NCI-H1105 treated with DMSO at 0.1 percent for 48 hours (cell line): ENCODE data around the gene LTF.

Source experiments
- DNase-seq: peaks from one replicate; lab custom pipeline; 2025; lab: John Stamatoyannopoulos, UW

Gene LTF

GRCh38 chr3:46490338-46491084 is 25.8 kb upstream of the LTF start:
- DNase-seq, result no peak

- no peak for DNase-seq
These were observed 25.2 kb upstream of the LTF start for GRCh38 chr3:46489875-46490274.

DNA sequence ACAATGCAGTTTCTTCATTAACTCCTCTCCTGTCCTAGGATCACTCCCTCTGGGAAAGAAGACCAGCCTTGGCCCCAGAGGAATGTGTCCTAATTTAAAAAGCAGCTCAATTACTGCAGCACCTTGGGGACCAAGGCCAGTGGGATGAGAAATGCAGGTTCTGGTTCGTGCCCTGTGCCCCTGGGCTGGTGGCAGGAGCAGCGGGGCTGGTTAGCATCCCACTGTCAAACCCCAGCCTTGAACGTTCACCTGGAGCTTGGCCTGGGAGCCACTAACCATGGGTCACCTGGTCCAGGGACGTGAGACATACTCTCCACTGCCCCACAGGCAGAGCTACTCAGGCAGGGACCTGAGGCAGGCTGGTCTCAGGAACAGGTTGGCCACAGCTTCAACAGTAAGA is 24.7 kb upstream of the LTF start:
- no peak for DNase-seq

GRCh38 chr3:46488735-46489361 is 24.1 kb upstream of the LTF start:
- DNase-seq, result no peak

DNA sequence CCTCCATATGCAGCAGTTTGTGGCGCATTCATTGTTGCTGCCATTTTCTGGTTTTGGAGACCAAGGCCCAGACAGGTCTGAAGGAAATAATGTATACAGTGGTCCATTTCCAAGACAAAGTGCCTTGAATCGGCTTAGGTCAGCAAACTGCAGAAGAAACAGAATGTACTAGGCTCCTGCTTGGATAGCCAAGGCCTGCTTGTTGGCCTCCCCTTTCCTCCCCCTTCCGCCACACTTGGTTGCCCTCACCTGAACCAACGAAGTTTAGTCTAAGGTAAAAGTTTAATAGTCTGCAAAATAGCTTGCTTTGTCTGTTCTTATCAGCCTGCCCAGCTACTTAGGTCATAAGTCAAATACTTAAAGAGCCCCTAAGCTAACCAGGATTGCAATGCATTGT is 21.1 kb upstream of the LTF start:
- no peak for DNase-seq

DNA sequence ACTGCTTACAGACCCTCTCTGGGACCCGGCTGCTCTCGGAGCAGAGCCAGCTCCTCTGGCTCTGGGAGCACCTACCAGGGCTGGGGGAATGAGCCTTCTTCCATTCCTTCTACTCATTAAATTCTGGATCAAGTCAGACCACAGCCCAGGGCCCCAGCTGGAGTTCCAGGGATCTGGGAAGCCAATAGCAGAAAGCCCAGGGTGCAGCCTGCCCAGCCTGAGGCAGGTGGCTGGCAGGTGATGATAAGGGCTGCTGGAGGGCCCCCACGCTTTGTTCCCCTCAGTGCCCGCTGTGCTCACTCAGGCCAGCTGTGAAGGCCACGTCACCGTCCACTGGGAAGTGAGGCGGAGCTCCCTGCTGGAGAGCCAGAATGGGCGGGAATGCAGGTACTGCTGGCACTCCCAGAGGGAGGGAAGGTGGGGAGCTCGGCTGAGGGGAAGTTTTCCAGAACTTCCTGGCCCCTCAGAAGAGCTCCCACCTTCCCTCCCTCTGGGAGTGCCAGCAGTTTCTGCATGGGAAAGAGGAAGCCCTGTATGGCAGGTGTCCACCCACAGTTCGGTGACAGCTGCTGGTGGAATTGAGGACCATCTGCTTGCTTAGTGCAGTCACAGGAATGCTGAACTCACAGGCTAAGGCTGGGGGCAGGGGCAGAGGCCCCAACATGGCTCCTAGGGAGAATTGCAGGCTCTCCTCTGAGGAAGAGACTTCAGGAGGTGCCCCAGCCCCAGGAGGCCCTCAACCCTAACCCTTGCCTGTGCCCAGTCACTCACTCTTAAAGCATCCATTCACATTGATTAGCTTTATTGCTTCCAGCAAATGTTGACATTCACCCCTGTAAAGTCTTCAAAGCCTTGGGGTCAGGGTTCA is 20.4 kb upstream of the LTF start:
- no peak for DNase-seq

DNA sequence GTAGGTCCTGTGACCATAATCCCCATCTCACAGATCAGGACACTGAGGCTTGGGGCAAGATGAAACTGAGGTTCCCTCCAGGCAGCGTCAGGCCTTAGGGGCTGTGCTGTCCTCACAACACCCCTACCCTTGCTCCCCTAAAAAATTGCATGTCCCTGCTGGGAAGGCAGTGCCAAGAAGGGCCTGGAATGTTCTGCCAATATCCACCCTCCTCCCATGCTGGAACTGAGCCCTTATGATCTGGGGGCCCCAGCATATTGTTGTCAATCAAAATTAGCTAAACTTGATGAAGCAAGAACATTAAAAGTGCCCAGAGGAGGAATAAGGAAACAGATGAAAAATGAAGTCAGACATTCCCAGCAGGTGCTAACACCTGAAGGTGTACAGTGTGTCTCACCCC is 19.7 kb upstream of the LTF start:
- no peak for DNase-seq

- no peak for DNase-seq
These were observed 19.1 kb upstream of the LTF start for GRCh38 chr3:46483825-46484224.

- DNase-seq, result no peak
These were observed 18.1 kb upstream of the LTF start for GRCh38 chr3:46482632-46483350.

DNA sequence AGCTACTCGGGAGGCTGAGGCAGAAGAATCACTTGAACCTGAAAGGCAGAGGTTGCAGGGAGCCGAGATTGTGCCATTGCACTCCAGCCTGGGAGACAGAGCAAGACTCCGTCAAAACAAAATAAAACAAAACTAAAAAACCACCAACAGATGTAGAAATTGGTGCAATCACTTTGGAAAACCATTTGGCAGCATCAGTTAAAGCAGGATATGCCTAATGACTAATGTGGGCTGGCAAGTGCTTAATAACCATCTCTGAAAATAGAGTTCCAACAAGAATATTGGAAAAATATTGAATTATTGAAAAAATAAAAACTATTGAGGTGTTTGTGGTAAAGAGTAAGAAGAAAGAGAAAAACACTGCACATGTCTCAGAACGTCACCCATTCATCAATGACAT is 16.9 kb upstream of the LTF start:
- no peak for DNase-seq

- DNase-seq, result no peak
These were observed 15.9 kb upstream of the LTF start for GRCh38 chr3:46480491-46481195.

- no peak for DNase-seq
These were observed 15.0 kb upstream of the LTF start for GRCh38 chr3:46479696-46480095.

DNA sequence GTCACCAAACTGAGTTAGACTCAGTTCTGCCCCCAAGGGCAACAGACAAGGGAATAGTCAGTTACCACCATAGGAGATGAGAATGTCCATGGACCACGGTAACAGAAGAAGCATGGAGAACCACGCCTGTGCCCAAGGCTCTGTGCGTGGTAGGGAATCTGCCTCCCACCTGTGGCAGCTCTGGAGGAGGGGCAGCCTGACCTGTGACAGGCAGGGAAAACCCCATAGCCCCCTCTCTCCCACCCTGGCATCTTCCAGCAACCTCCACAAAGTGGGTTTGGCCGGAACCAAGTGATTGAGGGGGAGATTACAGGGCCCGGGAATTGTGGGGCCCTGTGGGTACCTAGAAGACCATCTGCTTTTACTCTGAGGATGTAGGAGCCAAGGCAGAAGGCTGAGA is 14.3 kb upstream of the LTF start:
- DNase-seq, result no peak

DNA sequence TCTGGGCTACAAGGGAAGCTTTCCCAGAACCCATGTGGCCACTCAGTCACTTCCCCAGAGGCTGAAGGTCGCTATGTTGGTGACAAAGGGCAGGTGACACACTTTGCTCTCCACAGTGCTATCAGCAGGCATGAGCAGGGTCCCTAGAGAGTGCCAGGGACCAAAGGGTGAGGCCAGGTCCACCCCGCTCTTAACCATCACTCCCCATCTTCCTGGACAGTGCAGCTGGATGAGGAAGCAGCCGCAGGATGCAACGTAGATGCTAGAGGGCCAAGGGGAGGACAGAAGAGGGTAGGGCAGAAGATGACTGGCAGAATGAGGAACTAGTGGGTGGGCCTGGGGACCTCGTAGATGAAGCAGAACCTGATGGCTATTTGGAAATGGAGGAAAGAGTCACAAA is 13.6 kb upstream of the LTF start:
- DNase-seq, result no peak

- DNase-seq, result no peak
These were observed 13.1 kb upstream of the LTF start for GRCh38 chr3:46477756-46478155.

DNA sequence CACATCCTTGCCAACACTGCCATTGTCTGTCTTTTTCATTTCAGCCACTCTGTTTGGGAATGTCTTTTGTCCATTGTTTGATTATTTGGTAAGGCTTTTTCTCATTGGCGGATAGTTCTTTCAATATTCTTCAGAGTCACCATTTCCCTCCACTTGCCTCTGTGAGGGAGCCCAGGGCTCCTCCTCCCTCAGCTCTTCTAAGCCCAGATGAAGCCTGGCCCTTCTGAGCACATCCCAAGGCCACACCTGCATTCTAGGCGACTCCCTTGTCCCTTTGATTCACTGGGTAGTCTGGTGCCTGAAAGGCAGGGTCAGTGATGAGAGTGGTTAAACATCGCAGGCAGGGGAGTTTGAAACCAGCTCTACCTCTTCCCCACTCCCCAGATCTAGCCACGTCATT is 12.4 kb upstream of the LTF start:
- no peak for DNase-seq

DNA sequence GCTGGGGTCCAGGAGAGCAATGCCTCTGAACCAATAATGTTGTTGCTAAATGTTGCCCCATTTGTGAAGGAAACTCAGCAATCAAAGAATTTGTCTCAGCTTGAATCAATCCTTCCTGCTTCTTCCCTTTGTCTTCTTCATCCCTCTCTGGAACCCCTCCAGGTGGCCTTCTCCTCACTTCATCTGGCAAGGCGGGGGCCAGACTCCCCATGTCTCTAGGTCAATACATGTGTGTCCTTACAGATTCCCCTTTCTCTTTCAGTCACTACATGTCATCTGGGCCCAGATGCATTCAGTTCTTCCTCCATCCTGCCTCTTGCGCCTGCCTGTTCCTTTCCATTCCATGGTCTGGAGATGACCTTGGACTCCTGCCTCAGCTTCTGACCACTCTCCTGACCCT is 8.0 kb upstream of the LTF start:
- DNase-seq, result no peak

GRCh38 chr3:46471371-46471914 is 6.7 kb upstream of the LTF start:
- DNase-seq, result no peak

- DNase-seq, result no peak
These were observed 6.1 kb upstream of the LTF start for GRCh38 chr3:46470831-46471230.

DNA sequence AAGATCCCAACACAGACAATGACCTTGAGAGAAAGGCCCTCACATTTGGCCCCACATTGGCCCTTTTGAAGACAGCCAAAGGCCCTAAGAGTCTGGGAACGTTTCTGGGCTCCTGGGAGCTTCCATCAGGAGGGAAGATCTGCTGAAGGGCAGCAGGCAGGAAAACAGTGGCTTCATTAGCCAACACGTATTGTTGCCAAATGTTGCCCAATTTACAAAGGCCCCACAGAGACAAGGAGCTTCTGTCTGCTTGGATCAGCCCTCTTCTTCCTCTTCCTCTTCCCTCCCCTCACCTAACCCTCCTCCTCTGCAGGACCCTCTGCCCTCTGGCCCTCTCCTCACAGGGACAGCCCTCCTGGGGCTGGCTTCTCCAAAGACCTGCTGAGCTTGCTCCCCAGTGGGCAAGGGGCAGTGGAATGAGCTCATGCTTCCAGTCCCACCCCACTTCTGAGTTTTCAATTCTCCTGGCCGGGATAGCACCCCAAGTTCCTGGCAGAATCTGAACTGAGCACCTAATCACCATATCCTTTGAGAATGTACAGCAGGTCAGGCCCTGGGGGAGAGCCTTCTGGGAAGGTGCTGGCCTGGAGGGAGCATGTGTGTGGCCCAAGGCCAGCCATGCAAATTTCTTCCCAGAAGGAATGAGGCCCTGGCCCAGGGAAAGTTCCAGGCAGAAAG is 5.1 kb upstream of the LTF start:
- no peak for DNase-seq
